NCI-H345 treated with DMSO at 0.1 percent for 48 hours (cell line): ENCODE data around the gene TEX50.
"Not testable (repeated sequence)": the region's sequence is repeated elsewhere in the genome, so short reads cannot be mapped to it uniquely, and the experiment has no call there.

Experiments
- DNase-seq: peaks from one replicate; lab custom pipeline; 2025; ENCODE audit not compliant: unreplicated experiment; lab: John Stamatoyannopoulos, UW

Gene TEX50, protein sequence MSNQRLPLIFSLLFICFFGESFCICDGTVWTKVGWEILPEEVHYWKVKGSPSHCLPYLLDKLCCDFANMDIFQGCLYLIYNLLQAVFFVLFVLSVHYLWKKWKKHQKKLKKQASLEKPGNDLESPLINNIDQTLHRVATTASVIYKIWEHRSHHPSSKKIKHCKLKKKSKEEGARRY

DNA sequence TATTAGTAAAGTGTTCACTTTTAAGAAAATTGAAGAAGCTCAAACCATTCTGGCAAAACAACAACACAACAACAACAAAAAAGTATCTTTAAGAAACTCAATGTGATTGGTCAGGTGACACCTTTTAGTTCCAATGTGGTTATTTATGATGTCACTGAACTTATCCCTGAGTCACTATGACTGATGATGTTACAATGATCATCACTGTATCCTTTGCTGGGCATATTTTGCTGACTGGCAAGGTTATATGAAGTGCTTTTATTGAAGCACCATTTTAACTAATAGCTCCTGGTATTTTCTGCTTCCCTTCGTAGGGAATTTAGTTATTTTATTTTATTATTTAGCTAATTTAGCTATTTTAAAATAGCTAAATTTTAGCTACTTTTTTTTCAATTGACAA, at the start of gene TEX50:
TSS of gene TEX50 (plus strand) at position 223 of the 400 bp plus-strand sequence. CDS start 184 bp downstream, outside the sequence.
- DNase-seq: no peak

DNA sequence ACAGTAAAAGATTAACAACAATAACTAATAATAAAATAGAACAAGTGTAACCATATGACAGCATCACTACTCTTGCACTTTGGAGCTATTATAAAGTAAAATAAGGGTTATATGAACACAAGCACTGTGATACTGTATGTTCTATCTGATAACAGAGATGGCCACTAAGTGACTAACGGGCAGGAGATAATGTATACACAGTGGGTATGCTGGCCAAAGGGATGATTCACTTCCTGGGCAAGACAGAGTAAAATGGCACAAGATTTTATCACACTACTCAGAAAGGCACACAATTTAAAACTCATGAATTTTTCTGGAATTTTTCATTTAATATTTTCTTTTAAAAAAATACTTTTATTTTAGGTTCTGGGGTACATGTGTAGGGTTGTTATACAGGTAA, 44.6 kb upstream of the TEX50 start:
- no peak for DNase-seq

DNA sequence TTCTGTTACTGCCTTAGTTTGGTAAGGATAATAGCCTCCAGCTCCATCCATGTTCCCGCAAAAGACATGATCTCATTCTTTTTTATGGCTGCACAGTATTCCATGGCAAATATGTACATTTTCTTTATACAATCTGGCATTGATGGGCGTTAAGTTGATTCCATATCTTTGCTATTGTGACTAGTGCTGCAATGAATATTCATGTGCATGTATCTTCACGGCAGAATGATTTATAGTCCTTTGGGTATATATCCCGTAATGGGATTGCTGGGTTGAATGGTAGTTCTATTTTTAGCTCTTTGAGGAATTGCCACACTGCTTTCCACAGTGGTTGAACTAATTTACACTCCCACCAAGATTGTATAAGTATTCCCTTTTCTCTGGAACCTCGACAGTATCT, 44.0 kb upstream of the TEX50 start:
- DNase-seq: not testable (repeated sequence)

DNA sequence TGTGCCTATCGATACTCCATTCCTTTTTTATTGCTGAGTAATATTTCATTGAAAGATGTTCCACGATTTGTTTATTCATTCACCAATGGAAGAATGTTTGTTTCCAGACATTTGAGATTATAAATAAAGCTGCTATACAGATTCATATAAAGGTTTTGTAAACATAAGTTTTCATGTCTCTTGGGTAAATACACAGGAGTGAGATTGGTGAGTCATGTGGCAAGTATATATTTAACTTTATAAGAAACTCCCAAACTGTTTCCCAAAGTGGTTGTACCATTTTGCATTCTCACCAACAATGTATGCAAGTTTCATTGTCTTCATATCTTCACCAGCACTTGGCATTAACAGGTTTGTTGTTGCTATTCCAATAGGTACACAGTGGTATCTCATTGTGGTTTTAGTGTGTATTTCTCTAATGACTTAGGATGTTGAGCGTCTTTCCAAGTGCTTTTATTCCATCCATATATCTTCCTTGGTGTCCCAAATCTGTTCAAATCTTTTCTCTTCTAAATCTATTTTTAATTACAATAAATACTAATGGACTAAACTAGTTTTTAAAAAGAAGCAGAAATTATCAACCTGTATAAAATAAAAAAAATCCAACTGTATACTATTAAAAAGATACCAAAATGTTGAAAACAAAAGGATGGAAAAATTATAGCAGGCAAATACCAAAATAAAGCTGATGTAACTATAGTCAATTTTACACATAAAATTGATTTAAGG, 38.9 kb upstream of the TEX50 start:
- DNase-seq: no peak

DNA sequence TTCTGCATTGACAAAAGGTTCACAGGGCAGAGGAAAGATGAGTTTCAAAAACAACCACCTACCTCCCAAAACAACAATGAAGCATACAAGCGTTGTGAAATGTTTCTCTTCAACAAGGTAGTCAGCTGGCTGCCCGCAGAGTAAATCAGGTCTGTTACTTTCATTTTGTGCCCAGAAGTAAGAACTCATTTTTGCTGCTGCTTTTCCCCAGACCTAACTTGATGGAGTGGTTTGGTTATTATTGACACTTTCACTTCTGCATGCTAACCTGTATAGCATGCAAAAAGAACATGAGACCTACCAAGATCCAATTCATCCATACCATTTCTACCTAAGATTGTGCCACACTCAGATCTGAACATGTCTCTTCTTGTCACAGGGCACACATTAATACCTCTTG, 33.5 kb upstream of the TEX50 start:
- DNase-seq: no peak

DNA sequence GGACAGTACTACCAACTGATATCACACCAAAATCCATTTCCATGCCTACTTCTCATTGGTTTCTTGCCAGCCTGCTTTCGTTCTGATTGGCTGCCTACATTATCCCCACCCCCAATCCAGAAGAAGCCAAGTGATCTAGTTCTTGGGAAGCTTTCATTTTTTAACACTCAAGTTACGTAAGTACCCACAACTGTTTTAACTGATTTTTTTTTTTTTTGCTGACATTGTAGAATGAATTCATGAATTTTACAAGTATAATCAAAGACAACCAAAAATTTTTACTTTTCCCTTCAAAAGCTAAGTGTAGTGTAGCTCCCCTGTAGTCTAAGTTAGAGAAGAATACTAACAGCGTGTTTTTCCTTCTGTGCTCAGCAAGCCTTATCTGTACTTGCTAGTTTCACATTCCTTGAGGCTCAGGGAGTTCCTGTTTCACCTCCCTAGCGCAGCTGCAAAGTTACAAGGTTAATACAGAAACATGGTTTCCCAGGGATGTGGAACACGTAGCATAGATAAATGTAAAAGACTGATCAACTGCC, 32.0 kb upstream of the TEX50 start, which contains the start of gene SLC9C2:
TSS of gene SLC9C2 (minus strand) at position 17 of the 536 bp plus-strand sequence. CDS start 1,296 bp downstream, outside the sequence.
- DNase-seq: no peak

DNA sequence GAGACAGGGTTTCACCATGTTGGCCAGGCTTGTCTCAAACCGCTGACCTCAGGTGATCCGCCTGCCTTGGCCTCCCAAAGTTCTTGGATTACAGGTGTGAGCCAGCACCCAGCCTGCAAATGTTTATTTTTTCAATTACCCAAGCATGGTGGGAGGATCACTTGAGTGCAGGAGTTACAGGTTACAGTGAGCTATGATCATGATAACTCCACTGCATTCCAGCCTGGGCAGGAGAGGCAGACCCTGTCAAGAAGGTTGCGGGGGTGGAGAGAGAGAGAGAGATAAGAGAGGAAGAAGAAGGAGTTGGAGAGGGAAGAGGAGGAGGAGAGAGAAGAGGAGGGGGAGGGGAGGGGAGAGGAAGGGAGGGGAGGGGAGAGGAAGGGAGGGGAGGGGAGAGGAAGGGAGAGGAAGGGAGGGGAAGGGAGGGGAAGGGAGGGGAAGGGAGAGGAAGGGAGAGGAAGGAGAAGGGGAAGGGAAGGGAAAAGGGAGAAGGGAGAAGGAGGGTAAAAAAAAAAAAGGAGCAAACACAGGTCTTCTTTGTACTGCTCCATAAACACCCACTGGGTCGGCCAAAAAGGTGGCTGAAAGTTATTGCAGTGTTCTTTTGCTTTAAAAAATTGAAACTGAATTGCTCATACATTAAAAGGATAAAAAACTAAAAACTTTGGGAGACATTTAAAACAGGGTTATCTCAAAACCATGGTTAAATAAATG, 26.5 kb upstream of the TEX50 start:
- no peak for DNase-seq

DNA sequence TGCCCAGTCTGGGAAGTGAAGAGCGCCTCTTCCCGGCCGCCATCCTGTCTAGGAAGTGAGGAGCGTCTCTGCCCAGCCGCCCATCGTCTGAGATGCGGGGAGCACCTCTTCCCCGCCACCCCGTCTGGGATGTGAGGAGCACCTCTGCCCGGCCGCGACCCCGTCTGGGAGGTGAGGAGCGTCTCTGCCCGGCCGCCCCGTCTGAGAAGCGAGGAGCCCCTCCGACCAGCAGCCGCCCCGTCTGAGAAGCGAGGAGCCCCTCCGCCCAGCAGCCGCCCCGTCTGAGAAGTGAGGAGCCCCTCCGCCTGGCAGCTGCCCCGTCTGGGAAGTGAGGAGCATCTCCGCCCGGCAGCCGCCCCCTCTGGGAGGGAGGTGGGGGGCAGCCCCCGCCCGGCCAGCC, 22.1 kb upstream of the TEX50 start:
- DNase-seq: not testable (repeated sequence)

DNA sequence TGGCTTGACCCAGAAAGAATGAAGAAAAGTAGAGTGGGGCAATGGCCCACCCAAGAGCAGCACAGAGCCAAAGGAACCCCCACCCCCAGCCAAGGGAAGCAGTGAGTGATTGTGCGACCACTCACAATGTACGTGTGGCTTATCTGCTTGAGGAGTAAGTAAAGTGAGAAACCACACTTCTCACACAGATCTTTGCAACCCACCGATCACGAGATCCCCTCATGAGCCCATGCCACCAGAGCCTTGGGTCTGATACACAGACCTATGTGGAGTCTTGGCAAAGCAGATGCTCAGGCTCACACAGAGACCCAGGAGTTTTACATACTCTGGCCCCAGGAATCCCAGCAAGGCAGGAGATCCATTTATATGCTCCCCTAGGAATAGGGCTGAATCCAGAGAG, 18.3 kb upstream of the TEX50 start:
- DNase-seq: no peak

DNA sequence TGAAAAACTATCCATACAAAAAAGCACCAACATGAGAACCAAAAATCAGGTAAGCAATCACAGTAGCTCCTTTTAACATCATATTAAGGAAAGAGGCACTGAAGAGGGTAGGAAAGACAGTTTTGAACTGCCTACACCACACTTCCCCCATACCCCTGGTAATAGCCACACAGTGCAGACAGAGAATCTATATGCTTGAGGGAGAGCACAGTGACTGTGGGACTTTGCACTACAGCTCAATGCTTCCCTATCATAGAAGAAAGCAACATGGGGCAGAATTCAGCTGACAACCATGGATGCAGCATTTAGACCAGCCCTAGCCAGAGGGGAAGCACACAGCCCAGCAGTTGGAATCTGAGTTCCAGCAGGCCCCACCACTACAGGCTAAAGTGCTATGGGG, 7.9 kb upstream of the TEX50 start:
- no peak for DNase-seq

DNA sequence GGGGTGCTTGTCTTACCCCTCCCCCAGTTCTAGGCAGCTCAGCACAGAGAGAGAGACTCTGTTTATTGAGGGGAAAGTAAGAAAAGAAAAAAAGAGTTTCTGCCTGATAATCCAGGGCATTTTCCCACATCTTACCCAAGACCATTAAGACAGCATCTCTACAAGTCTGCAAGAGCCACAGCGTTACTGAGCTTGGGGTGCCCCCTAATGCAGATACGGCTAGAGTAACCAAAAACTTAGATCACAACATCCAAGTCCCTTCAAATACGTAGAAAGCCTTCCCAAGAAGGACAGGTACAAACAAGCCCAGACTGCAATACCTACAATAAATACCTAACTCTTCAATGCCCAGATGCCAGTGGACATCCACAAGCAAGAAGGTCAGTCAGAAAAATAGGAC, 6.2 kb upstream of the TEX50 start:
- no peak for DNase-seq

DNA sequence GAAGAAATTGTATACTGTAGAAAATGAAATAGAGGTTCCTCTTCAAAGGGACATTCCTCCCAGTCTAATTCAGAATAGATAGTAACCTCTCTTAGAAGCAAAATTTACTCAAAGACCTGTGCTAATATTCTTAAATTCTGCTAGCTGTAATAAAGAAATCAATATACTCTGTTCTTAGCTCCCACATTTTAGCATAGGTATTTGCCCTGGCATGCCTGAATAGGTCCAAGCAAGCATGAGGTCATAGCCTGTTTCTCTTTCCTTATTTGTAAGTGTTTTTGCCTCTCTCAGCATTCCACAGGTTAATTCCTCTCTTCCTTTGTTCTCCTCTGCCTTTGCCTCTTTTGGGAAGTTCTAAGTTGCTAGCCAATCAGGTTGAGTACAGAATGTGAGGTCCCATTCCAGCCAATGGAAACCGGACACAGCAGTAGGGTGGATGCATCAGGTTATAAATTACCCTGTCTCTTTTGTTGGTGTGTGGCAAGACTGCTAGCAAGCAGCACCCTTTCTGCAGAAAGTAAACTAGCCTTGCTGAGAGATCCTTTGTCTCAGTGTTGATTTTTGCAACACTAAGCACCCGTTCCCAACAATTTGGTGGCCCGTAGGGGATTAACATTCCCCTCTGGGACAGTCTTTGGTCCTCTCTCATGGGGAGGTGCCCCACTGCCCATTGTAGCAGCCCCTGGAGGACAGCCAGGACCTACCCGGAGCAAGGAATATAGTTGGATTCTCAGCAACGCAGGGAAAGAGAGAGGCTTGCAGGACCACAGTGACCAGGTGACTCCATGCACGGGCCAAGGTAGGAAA, 2.3 kb downstream of the TEX50 start:
- not testable (repeated sequence) for DNase-seq

DNA sequence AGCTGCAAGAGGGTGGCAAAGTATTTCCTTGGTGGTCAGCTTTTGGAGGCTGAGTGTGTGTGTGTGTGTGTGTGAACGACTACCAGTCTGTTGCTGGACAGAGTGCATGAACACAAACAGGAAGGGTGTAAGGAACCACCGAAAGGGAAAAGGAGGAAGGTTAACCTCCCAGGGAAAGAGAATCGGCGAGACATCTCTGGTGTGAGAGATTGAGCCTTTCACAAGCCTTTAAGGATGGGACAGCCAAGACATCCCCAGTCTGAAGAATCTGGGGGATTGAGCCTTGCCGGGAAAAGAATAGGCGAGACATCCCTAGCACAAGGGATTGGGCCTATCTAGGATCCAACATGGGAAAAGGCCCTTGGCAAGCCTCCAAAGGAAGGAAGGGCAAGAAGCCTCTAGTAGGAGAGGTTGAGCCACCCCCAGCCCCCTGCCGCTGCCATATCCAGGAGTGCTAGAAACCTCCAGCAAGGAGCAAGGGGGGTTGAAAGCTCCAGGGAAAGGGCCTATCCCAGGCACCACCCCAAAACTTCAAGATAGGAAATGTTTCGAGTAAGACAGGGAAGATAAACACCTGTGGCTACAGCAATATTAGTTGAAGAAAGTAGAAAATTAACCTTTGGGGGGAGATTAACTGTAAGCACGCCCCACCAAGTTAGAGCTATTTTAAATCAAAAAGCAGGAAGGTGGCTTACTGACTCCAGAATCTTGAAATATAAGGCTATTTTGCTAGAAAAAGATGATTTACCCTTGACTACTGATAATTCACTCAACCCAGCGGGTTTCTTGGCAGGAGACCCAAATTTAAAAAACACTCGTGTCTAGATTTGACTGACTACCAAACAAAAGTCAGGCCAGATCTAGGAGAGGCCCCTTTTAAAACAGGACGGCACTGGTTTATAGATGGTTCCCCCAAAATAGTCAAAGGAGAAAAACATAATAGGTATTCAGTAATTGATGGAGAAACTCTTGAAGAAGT, 3.2 kb downstream of the TEX50 start:
- DNase-seq: no peak

DNA sequence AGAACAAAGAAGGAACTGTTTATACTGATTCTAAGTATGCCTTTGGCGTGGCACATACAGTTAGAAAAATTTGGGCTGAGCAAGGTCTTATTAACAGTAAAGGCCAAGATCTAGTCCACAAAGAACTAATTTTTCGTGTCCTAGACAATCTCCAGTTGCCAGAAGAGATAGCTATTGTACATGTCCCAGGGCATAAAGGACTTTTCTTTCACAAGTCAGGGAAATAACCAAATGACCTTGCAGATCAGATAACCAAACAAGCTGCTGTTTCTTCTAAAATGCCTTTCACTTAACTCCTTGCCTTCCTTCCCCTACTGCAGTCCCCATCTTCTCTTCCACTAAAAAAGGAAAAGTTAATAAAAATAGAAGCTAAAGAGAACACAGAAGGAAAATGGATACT, 4.0 kb downstream of the TEX50 start:
- no peak for DNase-seq

DNA sequence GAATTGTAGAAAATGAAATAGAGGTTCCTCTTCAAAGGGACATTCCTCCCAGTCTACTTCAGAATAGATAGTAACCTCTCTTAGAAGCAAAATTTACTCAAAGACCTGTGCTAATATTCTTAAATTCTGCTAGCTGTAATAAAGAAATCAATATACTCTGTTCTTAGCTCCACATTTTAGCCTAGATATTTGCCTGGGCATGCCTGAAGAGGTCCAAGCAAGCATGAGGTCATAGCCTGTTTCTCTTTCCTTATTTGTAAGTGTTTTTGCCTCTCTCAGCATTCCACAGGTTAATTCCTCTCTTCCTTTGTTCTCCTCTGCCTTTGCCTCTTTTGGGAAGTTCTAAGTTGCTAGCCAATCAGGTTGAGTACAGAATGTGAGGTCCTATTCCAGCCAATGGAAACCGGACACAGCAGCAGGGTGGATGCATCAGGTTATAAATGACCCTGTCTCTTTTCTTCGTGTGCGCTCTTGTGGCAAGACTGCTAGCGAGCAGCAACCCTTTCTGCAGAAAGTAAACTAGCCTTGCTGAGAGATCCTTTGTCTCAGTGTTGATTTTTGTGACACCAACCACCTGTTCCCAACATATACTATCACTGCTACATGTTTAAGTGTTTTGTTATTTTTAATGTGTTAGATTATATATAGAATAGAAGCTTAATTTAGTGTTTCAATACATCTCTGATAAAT, 7.5 kb downstream of the TEX50 start:
- not testable (repeated sequence) for DNase-seq

DNA sequence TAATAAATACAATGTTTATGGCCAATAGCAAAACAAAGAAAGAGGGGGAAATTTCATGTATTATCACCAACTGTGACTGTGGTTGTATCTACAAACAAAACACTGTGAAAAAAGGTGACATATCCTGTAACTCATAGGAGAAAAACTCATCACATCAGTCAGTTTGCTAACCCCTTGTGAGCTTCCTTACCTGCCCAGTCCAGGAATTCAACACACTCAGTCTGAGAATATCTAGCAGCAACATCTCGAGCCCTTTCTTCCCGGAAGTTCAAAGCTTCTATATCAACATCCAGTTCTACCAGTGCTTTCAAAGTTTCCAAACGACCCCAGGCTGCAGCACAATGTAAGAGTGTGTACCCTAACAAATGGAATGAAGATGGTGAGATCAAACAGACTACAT, 11.5 kb downstream of the TEX50 start:
- no peak for DNase-seq

DNA sequence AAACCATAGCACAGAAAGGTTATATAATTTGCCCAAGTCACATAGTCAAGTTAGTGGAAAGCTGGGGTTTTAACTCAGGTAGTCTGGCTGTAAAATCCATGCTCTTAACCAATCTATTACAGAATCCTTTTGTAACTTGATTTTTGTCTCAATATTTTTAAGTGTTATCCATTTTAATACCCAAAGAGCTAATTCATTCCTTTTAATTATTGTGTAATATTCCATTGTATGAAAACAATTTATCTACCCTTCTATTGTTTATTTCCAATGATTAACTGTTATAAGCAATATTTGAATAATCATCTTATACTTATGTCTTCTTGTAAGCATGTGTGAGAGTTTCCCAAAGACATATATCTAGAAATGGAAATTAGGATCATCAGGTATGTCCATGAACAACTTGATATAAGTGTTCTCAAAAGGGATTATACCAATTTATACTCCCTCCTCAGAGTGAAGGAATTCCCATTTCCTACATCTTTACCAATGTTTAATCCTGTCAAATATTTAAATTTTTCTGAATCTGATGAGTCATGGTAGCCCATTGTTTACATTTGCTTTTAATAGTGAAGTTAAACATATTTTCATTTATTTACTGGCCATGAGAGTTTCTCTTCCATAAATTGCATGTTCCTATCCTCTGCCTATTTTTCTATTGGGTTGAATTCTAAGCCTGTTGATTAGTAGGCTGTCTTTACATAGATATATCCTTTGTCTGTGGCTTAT, 13.9 kb downstream of the TEX50 start:
- no peak for DNase-seq

DNA sequence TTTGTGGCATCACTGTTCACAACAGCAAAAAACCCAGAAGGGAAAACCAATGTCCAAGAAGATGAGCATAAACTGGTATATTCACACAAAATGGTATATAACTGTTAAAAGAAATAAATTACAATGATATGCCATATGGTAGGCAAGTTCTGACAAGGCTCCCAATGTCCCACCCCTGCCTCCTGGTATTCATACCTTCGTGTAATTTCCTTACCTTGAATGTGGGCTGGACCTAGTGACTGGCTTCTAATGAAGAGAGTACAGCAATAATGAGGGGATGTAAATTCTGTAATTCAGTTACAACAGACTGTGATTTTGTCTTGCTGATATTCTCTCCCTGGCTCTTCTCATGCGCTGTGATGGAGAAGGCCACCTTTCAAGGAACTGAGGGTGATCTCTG, 25.2 kb downstream of the TEX50 start:
- DNase-seq: no peak

DNA sequence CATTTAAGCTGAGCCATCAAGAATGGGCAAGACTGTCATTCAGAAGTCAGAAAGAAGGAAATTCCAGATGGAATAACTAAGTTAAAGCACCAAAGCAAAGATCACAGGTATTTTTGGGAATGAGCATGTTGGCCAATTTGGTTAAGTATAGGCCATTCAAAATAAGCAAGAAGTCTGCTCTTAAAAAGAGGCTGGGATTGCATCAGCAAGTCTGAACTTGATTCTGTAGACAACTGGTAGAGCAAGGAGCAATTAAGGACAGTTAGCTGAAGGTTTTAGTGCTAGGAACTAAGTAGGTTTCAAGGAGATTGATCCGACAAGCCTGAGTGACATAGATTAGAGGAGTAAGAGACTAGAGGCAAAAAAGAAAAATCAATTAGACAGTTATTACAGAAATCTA, 26.1 kb downstream of the TEX50 start:
- no peak for DNase-seq
